HEK293T (cell line): Measurements from ENCODE around the gene PDZD8.

Source experiments
- ARNT ChIP-seq: fragments of 450-650 bp; IDR thresholded peaks from 2 replicates; pipeline ENCODE4 v1.6.1; 2017; ENCODE audit warnings: mild to moderate bottlenecking
- BHLHE40 ChIP-seq: fragments of 450-650 bp; IDR thresholded peaks from 2 replicates; pipeline ENCODE4 v1.6.1; 2016; ENCODE audit warnings: mild to moderate bottlenecking, moderate library complexity, borderline replicate concordance
- FOXA1 ChIP-seq: fragments of 450-650 bp; IDR thresholded peaks from 2 replicates; pipeline ENCODE4 v1.6.1; 2016; ENCODE audit warnings: mild to moderate bottlenecking
- FOXK2 ChIP-seq: fragments of 450-650 bp; IDR thresholded peaks from 2 replicates; pipeline ENCODE4 v1.6.1; 2016; ENCODE audit warnings: mild to moderate bottlenecking
- FOXM1 ChIP-seq: fragments of 450-650 bp; IDR thresholded peaks from 2 replicates; pipeline ENCODE4 v1.6.1; 2017; ENCODE audit warnings: mild to moderate bottlenecking, borderline replicate concordance
- HDGF ChIP-seq: fragments of 450-650 bp; IDR thresholded peaks from 2 replicates; pipeline ENCODE4 v1.6.1; 2017; ENCODE audit warnings: antibody characterized with exemption, borderline replicate concordance
- NFRKB ChIP-seq: fragments of 450-650 bp; IDR thresholded peaks from 2 replicates; pipeline ENCODE4 v1.6.1; 2016; ENCODE audit warnings: mild to moderate bottlenecking, moderate library complexity
- PKNOX1 ChIP-seq: fragments of 450-650 bp; IDR thresholded peaks from 2 replicates; pipeline ENCODE4 v1.6.1; 2016
- SUZ12 ChIP-seq: fragments of 450-650 bp; IDR thresholded peaks from 2 replicates; pipeline ENCODE4 v1.6.1; 2016; ENCODE audit warnings: mild to moderate bottlenecking
- TARDBP ChIP-seq: fragments of 450-650 bp; IDR thresholded peaks from 2 replicates; pipeline ENCODE4 v1.6.1; 2016

GRCh38 chr10:117360016-117360415 is 15.2 kb downstream of the PDZD8 start:
- TF ChIP-seq TARDBP (no peak), ARNT (no peak), SUZ12 (no peak), BHLHE40 (no peak), PKNOX1 (no peak), FOXM1 (no peak), FOXA1 (no peak), NFRKB (no peak), HDGF (no peak), FOXK2 (no peak)
